Measurements from ENCODE around the gene TTC7B.

DNA sequence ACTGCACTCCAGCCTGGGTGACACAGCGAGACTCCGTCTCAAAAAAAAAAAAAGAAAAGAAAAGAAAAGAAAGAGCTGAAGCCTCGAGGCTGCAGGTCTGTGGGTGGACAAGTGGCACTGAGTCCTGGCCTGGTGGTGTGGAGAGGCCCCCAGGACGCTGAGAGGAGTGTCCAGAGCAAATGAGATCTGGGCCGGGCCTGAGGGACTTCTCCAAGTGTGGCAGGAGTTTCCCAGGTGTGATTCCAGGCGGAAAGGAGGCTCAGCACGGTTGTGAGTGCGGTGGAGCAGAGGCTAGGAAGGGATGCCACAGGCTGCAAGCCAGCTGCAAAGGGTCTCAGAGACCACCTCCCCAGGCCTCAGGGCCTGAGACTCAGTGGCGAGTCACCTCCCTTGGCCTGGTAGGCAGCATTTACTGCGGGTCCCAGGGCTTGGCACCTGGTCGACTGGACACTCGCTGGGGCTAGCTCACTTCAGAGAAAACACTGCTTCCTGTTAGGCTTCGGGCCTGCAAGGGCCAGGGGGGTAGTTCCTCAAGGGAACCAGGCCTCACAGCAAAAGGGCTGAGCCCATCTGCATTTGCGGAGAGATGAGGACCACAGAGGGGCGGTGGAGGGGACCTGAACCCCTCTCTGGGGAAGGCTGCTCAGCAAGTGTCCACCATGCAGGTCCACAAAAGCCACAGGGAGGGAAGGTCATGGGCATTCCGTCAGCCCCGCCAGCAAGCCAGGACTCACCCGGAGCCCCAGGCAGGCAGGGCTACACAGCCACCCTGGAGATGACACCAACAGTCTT is 11.7 kb downstream of the TTC7B start:
- TF ChIP-seq ZMIZ1 (IDR thresholded peaks at IDR 0.05; ENCODE audit: low read depth in 2 of 2, low read length in 2 of 2) (no peak), GABPB1 (CRISPR knock-in tag; IDR thresholded peaks at IDR 0.05) (no peak), MEIS2 (IDR thresholded peaks at IDR 0.05; ENCODE audit: partially characterized antibody) (no peak), ZBTB33 (CRISPR knock-in tag; IDR thresholded peaks at IDR 0.05) (no peak), ELF1 (tag; IDR thresholded peaks at IDR 0.05) (no peak), NR2C1 (IDR thresholded peaks at IDR 0.05) (no peak), NR2C1 (tag; IDR thresholded peaks at IDR 0.05) (no peak), GATA2 (CRISPR knock-in tag; IDR thresholded peaks at IDR 0.05) (no peak), POLR2A (conservative IDR thresholded peaks at IDR 0.05) (no peak), ZBTB1 (CRISPR knock-in tag; IDR thresholded peaks at IDR 0.05; ENCODE audit: borderline replicate concordance, low read depth) (no peak), ZNF239 (CRISPR knock-in tag; IDR thresholded peaks at IDR 0.05) (no peak), ZNF280B (CRISPR knock-in tag; IDR thresholded peaks at IDR 0.05) (no peak), SMAD2 (IDR thresholded peaks at IDR 0.05; ENCODE audit: low read depth, low read length) (no peak)
- TF ChIP-seq, protein P1, sequence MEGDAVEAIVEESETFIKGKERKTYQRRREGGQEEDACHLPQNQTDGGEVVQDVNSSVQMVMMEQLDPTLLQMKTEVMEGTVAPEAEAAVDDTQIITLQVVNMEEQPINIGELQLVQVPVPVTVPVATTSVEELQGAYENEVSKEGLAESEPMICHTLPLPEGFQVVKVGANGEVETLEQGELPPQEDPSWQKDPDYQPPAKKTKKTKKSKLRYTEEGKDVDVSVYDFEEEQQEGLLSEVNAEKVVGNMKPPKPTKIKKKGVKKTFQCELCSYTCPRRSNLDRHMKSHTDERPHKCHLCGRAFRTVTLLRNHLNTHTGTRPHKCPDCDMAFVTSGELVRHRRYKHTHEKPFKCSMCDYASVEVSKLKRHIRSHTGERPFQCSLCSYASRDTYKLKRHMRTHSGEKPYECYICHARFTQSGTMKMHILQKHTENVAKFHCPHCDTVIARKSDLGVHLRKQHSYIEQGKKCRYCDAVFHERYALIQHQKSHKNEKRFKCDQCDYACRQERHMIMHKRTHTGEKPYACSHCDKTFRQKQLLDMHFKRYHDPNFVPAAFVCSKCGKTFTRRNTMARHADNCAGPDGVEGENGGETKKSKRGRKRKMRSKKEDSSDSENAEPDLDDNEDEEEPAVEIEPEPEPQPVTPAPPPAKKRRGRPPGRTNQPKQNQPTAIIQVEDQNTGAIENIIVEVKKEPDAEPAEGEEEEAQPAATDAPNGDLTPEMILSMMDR (IDR thresholded peaks at IDR 0.05 in 2 of 3, conservative IDR thresholded peaks at IDR 0.05 in 1 of 3; ENCODE audit: insufficient read depth in 2 of 3, low read depth in 1 of 3, low read length in 3 of 3) = no peak

Measured in K562 (cell line).